Measurements from ENCODE around the gene LILRB1. TPM values are rescaled to one million over a fixed set of nuclear protein-coding genes. Genes with fewer than 3 reads are reported as not detected.
"Not testable (repeated sequence)": the region's sequence is repeated elsewhere in the genome, so short reads cannot be mapped to it uniquely, and the experiment has no call there.

Gene LILRB1
- total RNA-seq, result 100 to 1,000 TPM in 6 of 7 donors, 10 to 100 TPM in 1; 66.2 to 249 (median 166) TPM
- 10 to 100 TPM; 23.5 to 56.4 (median 43.0) TPM for polyA plus RNA-seq
- long read RNA-seq, donor 1, partial matches to known transcripts, result 21 of 28 reads
- long read RNA-seq, donor 1, other reads (novel, unspliced or antisense), result 0 of 28 reads
- long read RNA-seq, donor 2, partial matches to known transcripts, result 0 of 1 reads
- long read RNA-seq, donor 2, other reads (novel, unspliced or antisense), result 0 of 1 reads

GRCh38 chr19:54630262-54630661 is at the start of gene LILRB1:
Gene LILRB1, plus strand, starts transcription at chr19:54630484. Its CDS starts 590 bp downstream, at chr19:54631074.
- Histone ChIP-seq H3K36me3 (peaks cover 0 to 51% (median 7%) of the 10 kb centered on the region in 6 donors), H3K4me1 (peaks cover 0 to 66% (median 29%) of the 10 kb centered on the region in 6 donors), H3K27me3 (replicated peaks in 1 of 7) (peaks cover 0 to 26% (median 0%) of the 10 kb centered on the region in 7 donors), H3K27ac (peak within 1 kb of the TSS in 5 of 8 donors; percentile 18 to 83 (median 73)), H3K4me3 (peak within 1 kb of the TSS in 6 of 8 donors; percentile 2 to 59 (median 30))
- H3K9me3 ChIP-seq; intact Hi-C loops (cut with DNase I; ENCODE audit: low total_unique reads): not testable (repeated sequence)
- peak in 2 of 3 donors; percentile 40 to 46 for TF ChIP-seq POLR2AphosphoS5 (IDR thresholded peaks at IDR 0.05)
- WGBS, 5 donors, result 19 to 32% (median 23%) methylated on average over 9 of the region's 9 CpGs
- peak; percentile 45 for DNase-seq

- Histone ChIP-seq H3K4me1 (no peaks in the 10 kb centered on the region), H3K9me3 (peaks cover 0 to 17% (median 9%) of the 10 kb centered on the region in 8 donors), H3K27me3 (replicated peaks in 1 of 7) (peaks cover 0 to 20% (median 0%) of the 10 kb centered on the region in 7 donors), H3K36me3 (peaks cover 0 to 50% (median 0%) of the 10 kb centered on the region in 6 donors), H3K27ac (no peak overlapping the region), H3K4me3 (no peak overlapping the region)
- 63 to 80% (median 68%) methylated on average over 5 of the region's 5 CpGs for WGBS, 5 donors
- no peak for TF ChIP-seq CTCF (IDR thresholded peaks at IDR 0.05 in 8 of 11, conservative IDR thresholded peaks at IDR 0.05 in 3 of 11)
- no peak for TF ChIP-seq POLR2A (IDR thresholded peaks at IDR 0.05)
- no peak for TF ChIP-seq POLR2AphosphoS5 (IDR thresholded peaks at IDR 0.05)
- no peak for DNase-seq
- intact Hi-C loops (cut with DNase I; ENCODE audit: low total_unique reads), result no loop called here
Observed at GRCh38 chr19:54586397-54586796, 43.9 kb upstream of the LILRB1 start.

- Histone ChIP-seq H3K27me3 (replicated peaks in 1 of 7) (peaks cover 0 to 20% (median 0%) of the 10 kb centered on the region in 7 donors), H3K9me3 (peaks cover 0 to 16% (median 9%) of the 10 kb centered on the region in 8 donors), H3K27ac (no peak overlapping the region), H3K4me3 (no peak overlapping the region), H3K4me1 (no peaks in the 10 kb centered on the region), H3K36me3 (peaks cover 0 to 45% (median 0%) of the 10 kb centered on the region in 6 donors)
- no peak for TF ChIP-seq CTCF (IDR thresholded peaks at IDR 0.05 in 8 of 11, conservative IDR thresholded peaks at IDR 0.05 in 3 of 11)
- TF ChIP-seq POLR2AphosphoS5 (IDR thresholded peaks at IDR 0.05), result no peak
- TF ChIP-seq POLR2A (IDR thresholded peaks at IDR 0.05), result no peak
- no peak for DNase-seq
- WGBS, 5 donors, result 70 to 91% (median 80%) methylated on average over 5 to 7 of the region's 7 CpGs
- intact Hi-C loops (cut with DNase I; ENCODE audit: low total_unique reads), result no loop called here
Observed at GRCh38 chr19:54587026-54587425, 43.3 kb upstream of the LILRB1 start.

GRCh38 chr19:54593445-54593844 is 36.8 kb upstream of the LILRB1 start, which contains the start of gene LILRA1:
Gene LILRA1, plus strand, starts transcription at chr19:54593632. Its CDS starts 613 bp downstream, at chr19:54594245.
- peaks cover 0 to 15% (median 9%) of the 10 kb centered on the region in 8 donors for H3K9me3 ChIP-seq
- H3K4me3 ChIP-seq, result peak within 1 kb of the TSS in 7 of 8 donors; percentile 13 to 61 (median 32)
- H3K27ac ChIP-seq, result peak within 1 kb of the TSS in 7 of 8 donors; percentile 58 to 92 (median 75)
- TF ChIP-seq POLR2AphosphoS5 (IDR thresholded peaks at IDR 0.05), result peak in 2 of 3 donors; percentile 14 to 36
- H3K4me1 ChIP-seq, result peaks cover 0 to 29% (median 10%) of the 10 kb centered on the region in 6 donors
- peak; percentile 72 for DNase-seq
- peaks cover 0 to 35% (median 0%) of the 10 kb centered on the region in 7 donors for H3K27me3 ChIP-seq (replicated peaks in 1 of 7)
- peaks cover 0 to 29% (median 0%) of the 10 kb centered on the region in 6 donors for H3K36me3 ChIP-seq
- intact Hi-C loops (cut with DNase I; ENCODE audit: low total_unique reads), result not testable (repeated sequence)
- 14 to 44% (median 19%) methylated on average over 6 of the region's 6 CpGs for WGBS, 5 donors

- Histone ChIP-seq H3K27ac (peak overlapping the region in 7 of 8 donors; percentile 58 to 92 (median 75)), H3K4me1 (peaks cover 0 to 29% (median 10%) of the 10 kb centered on the region in 6 donors), H3K27me3 (replicated peaks in 1 of 7) (peaks cover 0 to 40% (median 0%) of the 10 kb centered on the region in 7 donors), H3K9me3 (peaks cover 0 to 15% (median 9%) of the 10 kb centered on the region in 8 donors), H3K36me3 (peaks cover 0 to 29% (median 0%) of the 10 kb centered on the region in 6 donors), H3K4me3 (peak overlapping the region in 7 of 8 donors; percentile 13 to 61 (median 32))
- DNase-seq, result peak; percentile 74
- intact Hi-C loops (cut with DNase I; ENCODE audit: low total_unique reads), result not testable (repeated sequence)
- 39 to 63% (median 60%) methylated on average over 4 to 9 of the region's 9 CpGs for WGBS, 5 donors
Observed at GRCh38 chr19:54593931-54594626, 36.2 kb upstream of the LILRB1 start.
